Measurements from ENCODE around the gene CD79B.

Gene CD79B

DNA sequence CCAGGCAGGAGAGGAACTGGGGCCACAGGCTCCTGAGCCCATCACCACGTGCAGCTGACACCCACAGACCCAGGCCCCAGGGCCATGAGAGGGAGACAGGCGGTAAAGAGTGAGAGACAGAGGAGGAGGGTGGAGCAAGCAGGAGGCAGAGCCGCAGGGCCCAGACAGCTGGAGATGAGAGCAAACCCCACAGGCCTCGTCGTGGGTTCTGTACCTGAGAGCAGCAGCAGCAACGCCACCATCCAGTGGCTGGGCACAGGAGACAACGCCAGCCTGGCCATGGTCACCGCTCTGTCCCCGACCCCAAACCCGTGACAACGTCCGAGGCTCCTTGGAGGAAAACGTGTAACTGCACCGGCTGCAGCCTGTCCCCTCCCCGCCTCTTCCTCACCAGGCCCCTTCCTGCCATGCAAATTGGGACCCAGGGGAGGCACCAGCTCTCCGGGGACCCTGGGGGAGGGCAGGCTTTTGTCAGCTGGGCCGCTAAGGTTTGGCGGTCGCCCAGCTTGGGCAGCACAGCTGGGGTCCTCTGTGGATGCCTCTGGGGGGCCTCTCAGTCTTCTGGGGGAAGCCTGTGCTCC, at the start of gene CD79B:
Gene CD79B, minus strand, starts transcription at position 351 of the 581 bp plus-strand sequence. Its CDS starts 70 bp downstream, at position 281.
- DNase-seq, result peak; percentile 33

DNA sequence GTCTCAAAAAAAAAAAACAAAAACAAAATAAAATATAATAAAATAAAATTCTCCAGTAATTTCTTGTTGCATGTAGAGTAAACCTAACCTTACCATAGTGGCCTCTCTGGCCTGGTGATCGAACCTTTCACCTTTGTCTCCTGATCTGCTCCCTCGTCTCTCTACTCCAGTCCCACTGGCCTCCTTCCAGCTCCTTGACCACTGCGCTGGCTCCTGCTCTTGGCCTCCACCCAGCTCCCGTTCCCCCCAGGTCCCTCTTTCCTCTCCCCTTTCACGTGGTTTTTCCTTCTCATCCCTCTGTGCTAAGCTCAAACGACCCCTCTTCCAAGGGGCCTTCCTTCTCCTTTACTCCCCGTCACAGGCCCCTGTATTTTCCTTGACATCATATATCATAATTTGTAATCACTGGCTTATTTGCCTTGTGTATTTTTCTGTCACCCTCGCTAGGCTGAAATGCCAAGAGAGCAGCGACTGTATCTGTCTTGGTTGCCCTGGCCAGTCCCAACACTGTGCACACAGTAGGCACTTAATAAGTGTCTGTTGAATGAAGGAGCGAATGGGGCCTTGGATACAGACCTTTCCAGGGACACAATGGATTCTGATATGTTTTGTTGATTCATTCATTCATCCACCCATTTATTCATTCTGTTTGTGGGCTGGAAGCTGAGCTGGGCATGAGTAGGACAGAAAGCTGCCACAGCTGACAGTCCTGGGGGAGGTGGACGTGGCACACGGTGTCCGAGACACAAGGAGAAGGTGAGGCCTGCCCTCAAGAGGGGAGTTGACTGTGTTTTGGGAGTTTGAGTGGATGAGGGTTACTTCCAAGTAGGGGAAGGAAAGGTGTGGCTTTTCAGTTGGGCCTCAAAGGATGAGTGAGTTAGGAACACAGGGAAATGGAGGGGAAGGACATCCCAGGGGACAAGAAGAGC, 46.4 kb upstream of the CD79B start:
- DNase-seq, result no peak

DNA sequence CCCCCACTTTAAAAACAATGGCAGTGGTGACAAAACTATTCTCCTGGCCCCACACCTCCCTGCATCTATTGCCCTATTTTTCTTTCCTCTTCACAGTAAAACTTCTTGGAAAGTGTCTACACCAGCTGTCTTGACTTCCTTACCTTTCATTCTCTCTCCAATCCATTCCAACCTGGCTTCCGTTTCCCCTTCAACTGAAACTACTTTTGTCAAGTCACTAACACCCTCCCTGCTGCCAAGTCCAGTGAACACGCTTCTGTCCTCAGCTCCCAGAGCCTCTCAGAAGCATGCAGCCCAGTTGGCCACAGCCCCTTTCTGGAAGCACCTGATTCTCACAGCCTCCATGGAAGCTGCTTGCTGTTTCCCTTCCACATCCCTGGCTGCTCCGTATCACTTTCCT, 44.6 kb upstream of the CD79B start:
- DNase-seq, result no peak

DNA sequence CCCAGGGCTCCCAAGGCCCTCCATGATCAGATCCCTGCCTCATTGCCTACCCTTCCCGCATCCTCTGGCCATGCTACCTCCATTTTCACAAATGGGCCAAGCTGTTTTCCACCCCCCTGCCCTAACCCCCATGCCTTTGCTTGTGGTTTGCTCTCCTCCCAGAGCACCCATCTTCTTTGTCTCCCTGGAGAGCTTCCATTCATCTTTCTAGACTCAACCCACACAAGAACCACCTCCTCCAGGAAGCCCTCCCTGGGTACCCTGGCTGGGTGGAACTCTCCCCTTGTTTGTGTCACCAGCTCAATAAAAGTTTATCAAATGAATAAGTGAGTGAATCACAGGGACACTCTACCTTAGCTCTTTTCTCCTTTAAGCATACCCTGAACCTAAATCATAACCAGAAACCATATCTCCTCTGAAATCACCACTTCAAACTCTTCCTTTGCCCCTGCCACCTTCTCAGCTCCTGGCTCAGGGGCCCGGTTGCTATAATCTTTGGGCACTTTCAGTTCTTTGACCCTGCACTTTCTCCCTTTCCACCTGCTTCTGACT, 43.5 kb upstream of the CD79B start:
- no peak for DNase-seq

DNA sequence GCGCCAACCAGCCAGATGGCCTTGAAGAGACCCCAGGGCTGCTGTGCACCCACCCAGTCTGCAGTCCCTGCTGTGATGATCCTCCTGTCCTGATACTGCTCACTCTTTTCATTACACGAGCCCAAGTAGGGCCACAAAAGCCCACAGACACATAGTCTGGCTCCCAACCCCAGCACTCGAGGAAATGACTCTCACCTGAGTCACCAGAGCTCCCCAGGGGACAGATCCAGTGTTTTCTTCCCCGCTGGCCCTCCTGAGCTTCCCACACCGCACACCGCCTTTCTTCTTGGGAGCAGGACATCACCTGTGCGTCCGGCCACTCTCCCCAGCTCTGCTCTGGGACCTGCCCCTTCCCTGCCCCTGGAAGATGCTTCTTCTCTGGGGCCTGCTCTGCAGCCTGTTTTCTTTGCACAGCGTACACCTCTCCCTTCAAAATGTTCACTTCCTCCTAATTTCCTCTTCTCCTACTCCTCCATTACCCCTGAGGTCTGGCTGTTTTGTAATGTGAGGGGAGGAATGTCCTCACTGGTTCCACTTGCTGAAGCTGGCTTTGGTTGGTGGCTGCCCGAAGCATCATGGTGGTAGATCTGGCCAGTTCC, 42.6 kb upstream of the CD79B start:
- DNase-seq, result no peak

DNA sequence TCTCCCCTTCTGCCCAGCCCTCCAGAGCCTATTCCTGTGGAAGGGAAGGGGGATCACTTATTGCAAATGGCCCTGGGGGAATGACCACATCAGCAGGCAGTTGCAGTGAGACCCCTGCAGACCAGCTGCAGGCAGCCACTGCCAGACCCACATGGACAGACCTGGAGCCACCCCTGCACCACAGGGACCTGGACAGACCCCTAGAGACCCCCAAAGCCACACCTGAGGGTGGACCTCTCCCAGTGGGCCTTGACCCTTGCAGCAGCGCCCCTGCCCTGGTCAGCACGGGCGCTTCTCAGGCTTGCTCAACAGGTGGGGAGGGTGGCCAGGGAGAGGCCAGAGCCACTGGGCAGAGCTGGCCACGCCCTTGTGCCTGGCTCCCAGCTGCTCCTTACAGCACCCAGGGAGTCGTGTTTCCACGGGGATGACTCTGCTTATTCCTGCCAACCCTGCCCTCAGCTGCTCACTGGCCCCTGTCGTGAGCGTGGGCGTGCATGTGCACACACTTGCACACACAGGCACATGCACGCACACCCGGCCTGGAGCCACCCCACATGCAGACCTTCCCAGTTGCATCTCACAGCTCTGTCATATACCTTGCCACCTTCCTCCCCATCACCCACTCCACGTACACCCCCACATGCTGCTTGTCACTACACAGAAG, 41.9 kb upstream of the CD79B start:
- no peak for DNase-seq

DNA sequence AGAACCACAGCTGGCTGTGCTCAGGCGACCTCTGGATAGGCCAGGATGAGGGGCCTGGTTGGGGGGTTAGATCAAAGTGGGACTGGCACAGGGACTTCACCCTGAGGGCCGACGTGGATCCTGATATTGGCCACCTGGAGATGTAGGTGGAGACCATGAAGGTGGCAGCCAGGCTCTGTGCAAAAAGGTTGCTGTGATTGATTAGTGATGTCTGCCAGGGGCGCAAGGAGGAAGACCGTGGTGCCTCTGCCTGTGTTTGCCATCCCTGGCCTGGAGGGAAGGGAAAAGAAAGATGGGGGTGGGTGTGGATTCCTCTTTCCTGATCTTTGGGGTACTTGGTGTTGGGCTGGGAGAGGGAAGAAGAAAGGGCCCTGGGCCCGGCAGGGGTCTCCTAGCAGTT, 41.1 kb upstream of the CD79B start:
- no peak for DNase-seq

DNA sequence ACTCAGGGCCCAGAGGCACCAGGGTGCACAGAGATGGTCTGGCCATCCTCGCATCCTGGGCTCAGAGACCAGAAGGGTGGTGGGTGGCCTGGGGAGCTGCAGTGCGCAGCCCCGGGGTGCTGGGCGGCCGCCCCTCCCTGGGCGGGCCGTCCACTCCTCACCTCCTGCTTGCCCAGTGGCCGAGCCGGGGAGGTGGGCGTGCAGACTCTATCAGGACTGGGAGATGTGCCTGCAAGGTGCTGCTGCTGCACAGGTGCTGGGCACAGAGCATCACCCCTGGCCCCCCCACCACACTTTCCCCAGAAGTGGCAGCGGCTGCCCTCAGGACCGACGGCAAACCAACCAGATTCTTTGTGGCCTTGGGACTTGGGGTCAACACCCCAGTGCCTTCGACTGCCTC, 40.7 kb upstream of the CD79B start, which contains the start of gene SCN4A:
Gene SCN4A, minus strand, starts transcription at position 123 of the 400 bp plus-strand sequence. Its CDS starts 77 bp downstream, at position 46.
- DNase-seq, result no peak

DNA sequence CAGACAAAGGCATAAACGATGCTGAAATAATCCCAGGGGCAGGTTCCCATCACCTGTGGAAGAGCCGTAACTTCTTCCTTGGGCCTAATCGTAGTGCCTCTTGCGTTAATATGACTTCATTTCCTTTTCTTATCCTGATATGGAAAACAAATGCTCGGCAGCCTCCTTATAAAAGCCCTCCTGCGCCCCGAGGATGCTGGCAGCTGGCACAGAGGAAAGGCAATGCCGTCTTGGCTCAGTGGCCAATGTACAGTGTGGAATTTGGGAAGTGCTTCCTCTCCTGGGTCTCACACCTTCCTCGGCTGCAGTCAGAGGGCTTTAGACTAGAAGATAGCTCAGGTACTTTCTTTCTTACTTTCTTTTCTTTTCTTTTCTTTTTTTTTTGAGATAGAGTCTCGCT, 37.1 kb upstream of the CD79B start:
- no peak for DNase-seq

DNA sequence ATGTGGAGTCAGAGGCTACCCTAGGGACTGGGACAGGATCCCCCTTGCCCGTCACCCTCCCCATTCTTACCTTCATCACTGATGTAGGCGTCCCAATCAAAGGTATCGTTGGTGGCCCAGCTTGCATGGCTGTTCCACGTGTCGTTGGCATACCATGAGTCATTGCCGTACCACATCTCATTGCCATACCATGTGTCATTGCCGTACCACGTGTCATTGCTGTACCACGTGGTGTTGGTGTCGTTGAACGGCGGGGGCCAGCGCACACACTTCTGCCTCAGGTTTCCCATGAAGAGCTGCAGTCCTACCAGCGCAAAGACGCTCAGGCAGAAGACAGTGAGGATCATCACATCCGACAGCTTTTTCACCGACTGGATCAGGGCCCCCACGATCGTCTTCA, 35.8 kb upstream of the CD79B start:
- no peak for DNase-seq

DNA sequence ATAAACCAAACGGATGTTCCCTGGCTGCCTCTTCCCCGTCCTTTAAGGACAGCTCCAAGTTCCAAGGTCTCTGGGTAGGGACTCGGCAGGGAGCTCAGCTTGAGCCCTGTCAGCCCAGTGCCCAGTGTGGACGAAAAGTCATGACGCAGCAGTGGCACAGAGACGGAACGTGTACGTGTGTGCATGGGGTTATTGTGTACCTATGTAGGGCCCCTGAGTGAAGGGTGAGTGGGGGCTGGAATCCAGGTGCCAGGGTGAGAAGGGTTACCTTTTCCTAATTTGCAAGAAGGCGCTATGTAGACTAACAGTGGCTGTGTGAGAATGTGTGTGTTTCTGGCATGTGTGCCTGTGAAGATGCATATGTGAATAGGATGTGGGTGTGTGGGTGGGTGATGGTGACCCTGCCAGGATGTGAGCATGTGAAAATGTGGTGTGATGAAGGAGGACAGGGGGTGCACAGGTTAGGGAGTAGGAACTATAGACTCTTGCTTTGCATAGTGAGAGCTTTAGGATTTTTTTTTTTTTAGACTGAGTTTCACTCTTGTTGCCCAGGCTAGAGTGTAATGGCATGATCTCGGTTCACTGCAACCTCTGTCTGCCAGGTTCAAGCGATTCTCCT, 34.6 kb upstream of the CD79B start:
- DNase-seq, result peak; percentile 37

DNA sequence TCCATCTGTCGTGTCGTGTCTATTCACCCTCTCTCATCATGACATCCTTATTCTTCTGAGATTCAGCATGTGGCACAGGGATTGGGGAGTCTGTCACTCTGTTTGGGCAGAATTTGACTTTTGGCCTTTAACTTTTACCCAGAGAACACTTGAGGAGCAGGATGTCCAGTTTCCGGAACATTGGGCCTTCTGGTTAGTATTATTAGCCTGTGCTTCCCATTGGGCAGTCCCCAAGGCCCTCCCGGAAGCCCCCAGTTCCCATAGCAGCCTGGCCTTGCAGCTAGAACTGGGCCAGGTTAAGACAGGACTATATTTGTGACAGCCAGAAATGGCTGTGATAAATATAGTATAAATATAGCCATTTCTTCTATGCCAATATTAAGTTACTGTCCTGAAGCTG, 31.0 kb upstream of the CD79B start:
- DNase-seq, result no peak

DNA sequence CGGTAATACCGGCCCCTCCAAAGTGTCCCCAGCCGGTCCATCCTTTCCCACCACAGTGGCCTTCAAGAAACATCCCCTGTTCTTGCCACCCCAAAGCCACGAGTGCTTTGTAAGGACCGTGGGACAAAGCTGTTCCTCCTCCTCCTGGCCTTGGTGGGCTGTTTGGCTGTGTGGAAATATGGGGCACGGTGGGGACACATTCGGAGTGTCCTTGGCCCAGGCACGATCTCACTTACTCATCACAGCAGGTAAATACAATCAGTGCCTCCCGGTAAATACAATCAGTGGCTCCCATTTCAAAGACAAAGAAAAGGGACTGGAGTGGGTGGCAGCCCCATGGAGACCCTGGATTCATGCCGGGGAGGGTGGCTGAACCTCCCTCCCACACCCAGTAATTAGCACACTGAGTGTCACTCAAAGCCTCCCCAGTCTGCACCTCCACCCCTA, 30.2 kb upstream of the CD79B start:
- no peak for DNase-seq

DNA sequence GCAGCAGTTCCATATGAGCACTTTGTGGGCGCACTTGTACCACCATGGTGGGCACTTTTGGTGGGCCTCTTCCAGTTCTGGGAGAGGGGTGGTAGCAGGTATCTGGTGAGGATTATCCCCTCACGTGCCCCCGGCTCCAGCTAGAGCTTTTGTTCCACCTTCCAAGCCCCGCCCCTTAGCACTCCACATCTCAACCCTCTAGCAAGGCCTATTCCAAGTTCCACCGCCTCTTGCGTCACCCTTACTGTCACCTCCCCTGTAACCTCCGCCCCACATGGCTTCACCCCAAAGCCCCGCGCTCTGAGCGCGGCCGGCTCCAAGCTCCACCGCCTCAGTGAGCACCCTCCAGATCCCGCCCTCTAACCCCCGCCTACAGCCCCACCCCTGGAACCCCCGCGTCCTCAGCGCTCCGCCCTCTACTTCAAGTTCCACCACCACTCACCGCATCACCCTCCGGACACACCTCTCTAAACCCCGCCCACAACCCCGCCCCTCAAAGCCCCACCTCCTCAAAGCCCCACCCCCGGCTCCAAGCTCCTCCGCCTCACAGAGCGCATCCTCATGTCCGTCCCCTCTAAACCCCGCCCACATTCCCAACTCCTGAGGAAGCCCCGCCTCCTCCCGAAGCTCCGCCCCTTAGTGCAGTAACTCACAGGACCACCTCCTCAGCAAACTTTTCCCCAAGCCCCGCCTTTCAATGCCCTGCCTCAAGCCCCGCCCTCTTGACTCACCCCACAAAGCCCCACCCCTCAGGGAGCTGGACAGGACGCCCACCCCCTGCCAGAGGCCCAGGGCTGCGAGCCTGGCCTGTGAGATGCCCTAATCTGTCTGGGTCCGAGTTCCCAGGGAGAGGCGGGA, 29.5 kb upstream of the CD79B start:
- DNase-seq, result peak; percentile 53

DNA sequence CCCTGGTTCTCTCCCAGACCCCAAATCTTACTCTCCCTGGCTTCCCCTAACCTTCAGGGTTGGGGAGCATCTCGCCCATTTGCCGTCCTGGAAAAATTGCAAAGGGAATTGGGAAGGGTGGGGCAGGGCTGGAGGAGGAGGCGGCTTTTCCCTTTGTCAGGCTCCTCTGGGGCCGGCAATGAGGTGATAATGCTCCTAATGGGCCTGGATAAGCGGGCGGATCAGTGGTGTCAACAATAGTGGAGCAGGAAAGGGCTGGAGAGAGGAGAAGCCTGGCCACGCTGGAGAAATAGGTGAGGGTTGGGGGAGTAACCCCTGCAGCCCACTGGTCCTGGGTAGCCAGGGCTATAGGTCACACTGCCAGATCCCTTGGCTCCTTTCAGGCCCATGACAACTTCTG, 28.3 kb upstream of the CD79B start:
- DNase-seq, result no peak

DNA sequence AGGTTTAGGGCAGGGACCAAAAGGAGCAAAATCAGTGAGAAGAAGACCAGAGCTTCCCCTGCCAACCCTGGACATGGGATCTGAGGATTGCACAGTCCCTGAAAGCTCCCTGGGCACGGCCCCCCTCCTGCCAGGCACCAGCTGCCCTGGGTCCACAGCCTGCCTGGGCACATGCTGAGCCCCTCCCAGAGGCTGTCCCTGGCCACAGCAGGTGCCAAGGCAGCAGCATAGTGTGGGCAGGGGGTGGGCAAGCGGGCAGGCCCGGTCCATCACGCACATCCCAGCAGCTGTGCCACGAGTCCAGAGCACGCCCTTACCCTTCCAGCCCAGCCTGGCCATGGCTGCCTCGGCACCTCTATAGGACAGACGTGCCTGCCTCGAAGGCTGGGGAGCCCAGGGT, 27.9 kb upstream of the CD79B start:
- no peak for DNase-seq

DNA sequence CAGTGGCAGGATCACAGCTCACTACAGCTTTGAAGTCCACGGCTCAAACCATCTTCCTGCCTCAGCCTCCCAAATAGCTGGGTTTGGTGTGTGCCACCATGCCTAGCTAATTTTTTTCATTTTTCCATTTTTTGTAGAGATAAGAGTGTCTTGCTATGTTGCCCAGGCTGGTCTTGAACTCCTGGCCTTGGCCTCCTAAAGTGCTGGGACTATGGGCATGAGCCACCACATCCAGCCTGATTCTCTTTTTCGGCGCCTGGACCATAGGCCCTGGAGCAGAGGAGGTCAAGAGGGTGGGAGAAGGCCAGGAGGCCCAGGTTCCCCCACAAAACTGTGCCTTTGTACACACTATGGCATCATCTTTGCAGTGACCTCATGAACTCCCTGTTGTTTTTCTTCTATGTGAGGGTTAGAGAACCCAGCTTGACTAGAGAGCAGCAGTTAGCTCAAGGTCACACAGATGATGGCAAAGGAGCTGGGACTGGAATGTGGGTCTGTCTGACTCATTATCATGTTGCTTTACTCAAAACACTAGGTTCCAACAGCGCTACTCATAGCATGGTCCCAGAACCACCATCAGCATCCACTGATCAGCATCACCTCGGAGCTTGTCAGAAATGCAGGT, 24.3 kb upstream of the CD79B start:
- DNase-seq, result no peak

DNA sequence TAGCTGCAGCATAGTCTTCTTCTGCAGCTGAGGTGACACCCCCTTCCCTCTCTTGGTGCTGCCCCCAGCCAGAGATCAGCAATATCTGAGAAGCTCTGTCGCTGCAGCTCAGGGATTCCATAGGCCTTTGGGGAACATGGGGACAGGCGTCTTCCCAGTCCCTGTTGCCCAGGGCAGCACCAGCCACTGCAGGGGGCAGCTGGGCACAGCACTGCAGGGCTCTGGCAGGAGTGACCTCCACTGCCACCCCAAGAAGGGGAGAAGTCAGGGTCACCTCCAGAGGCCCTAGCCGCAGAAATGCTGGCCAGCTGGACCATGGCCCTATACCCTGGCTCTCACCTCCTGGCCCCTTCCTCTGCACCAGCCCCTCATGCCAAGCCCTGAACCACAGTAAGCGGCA, 23.7 kb upstream of the CD79B start:
- DNase-seq, result no peak

DNA sequence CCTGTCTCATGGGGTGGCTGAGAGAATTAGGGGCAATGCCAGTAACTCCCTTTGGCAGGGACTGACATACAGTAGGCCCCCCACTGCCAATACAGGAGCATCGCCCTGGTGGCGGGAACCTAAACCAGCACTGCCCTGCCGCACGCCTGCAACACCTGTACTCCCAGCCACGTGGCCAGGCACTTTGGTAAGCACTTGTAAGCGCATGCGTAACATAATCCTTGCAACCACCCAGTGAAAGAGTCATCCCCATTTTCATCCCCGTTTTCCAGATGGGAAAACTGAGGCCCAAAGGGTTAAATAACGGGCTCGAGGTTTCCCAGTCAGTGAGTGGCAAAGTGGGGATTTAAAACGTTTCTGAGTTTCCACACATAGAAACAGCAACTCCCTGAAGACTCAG, 23.1 kb upstream of the CD79B start:
- no peak for DNase-seq

DNA sequence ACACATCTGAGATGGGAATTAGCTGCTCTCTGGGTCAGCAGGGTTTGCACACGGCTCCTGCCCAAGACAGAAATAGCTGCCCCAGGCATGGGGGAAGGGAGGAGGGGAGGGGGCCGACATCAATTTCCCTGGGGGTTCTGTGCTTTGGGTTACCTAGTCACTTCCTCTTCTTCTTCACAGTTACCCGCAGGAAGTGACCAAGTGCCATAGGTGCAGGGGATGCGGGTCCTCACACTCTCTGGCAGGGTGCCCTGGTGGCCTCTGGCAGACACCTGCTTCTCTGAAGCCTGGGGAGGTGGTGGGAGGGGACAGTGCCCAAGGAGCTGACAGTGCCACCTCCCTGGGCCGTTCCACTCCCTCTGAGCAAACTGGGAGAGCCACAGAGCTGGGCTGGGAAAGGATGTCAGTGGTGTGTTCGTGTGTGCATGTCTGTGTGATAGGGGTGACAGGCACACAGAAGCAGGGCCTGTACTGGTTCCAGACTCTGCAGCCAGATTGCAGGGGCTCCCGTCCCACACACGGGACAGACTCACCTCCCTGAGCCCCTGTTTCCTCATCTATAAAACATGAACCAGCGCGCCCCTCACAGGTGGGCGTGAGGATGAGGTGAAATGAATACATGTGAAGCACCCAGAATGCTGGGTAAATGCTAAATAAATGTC, 22.4 kb upstream of the CD79B start:
- peak; percentile 49 for DNase-seq
